ENCODE measurements around the gene CELF5.
A peak's percentile ranks its signal among the peaks of the same experiment; 100 is the strongest.
"Not testable (repeated sequence)": the region's sequence is repeated elsewhere in the genome, so short reads cannot be mapped to it uniquely, and the experiment has no call there.

The CELF5 gene

GRCh38 chr19:3325451-3325850, 101.0 kb downstream of the CELF5 start:
- DNase-seq: no peak

GRCh38 chr19:3328743-3329142, 104.3 kb downstream of the CELF5 start:
- no peak for DNase-seq

- DNase-seq: no peak
These were observed 105.6 kb downstream of the CELF5 start for GRCh38 chr19:3330047-3330446.

- not testable (repeated sequence) for DNase-seq
These were observed 107.8 kb downstream of the CELF5 start for GRCh38 chr19:3332232-3332631.

- no peak for DNase-seq
These were observed 108.6 kb downstream of the CELF5 start for GRCh38 chr19:3333020-3333583.

GRCh38 chr19:3333662-3334061, 109.2 kb downstream of the CELF5 start:
- DNase-seq: no peak

GRCh38 chr19:3334749-3335430, 110.4 kb downstream of the CELF5 start:
- DNase-seq: not testable (repeated sequence)

- no peak for DNase-seq
These were observed 111.2 kb downstream of the CELF5 start for GRCh38 chr19:3335431-3336350.

- no peak for DNase-seq
These were observed 111.9 kb downstream of the CELF5 start for GRCh38 chr19:3336351-3336679.

- no peak for DNase-seq
These were observed 112.4 kb downstream of the CELF5 start for GRCh38 chr19:3336680-3337523.

- peak; percentile 32 for DNase-seq
These were observed 114.2 kb downstream of the CELF5 start for GRCh38 chr19:3338541-3339181.

GRCh38 chr19:3340340-3340739, 115.9 kb downstream of the CELF5 start:
- DNase-seq: no peak

GRCh38 chr19:3342246-3342645, 117.8 kb downstream of the CELF5 start:
- no peak for DNase-seq

GRCh38 chr19:3342962-3343361, 118.5 kb downstream of the CELF5 start:
- not testable (repeated sequence) for DNase-seq

GRCh38 chr19:3343619-3344502, 119.4 kb downstream of the CELF5 start:
- DNase-seq: no peak

- DNase-seq: no peak
These were observed 120.4 kb downstream of the CELF5 start for GRCh38 chr19:3344608-3345598.

- no peak for DNase-seq
These were observed 121.5 kb downstream of the CELF5 start for GRCh38 chr19:3345850-3346460.

All from stimulated activated CD4-positive, alpha-beta T cell treated with anti-CD3 and anti-CD28 coated beads, Interleukin-12 subunit alpha, Interleukin-12 subunit beta, amount 100 ng/mL, for 4 hours (primary cell).